HEK293 (cell line): ENCODE results near the gene PTPN11.

ENCODE experiments used
- CTCF ChIA-PET: fragments of 350-600 bp; formaldehyde crosslinking; extraction: SDS; loops from one replicate; lab custom pipeline; 2021; ENCODE audit warnings: antibody characterized with exemption; lab: Yijun Ruan, JAX
- POLR2A ChIA-PET: fragments of 300-600 bp; formaldehyde crosslinking; extraction: SDS; loops from one replicate; lab custom pipeline; 2020; ENCODE audit warnings: antibody characterized with exemption, inconsistent platforms; lab: Yijun Ruan, JAX
- H3K27ac ChIP-seq: fragments of 200-500 bp; sonication (Bioruptor generic); 2 replicates; pipeline ENCODE4 v1.5.1; 2014; ENCODE audit warnings: low read depth, low read length, control low read depth, inconsistent platforms; ENCODE audit errors: extremely low read depth
- H3K36me3 ChIP-seq, 2 experiments: fragments of 200-500 bp in 1 of 2; sonication (Bioruptor generic) in 1 of 2; 1 replicate in 1 of 2; 2 replicates in 1 of 2; pipeline ENCODE4 v1.5.1; 2014 to 2017; ENCODE audit warnings: inconsistent platforms in 2 of 2, low read length in 2 of 2; ENCODE audit not compliant: control insufficient read depth in 2 of 2, insufficient read depth in 1 of 2
- H3K4me1 ChIP-seq: fragments of 200-500 bp; sonication (Bioruptor generic); 2 replicates; pipeline ENCODE4 v1.5.1; 2014; ENCODE audit warnings: mild to moderate bottlenecking, low read length, inconsistent platforms; ENCODE audit not compliant: control insufficient read depth, insufficient read depth
- H3K4me3 ChIP-seq: 2 replicates; pipeline ENCODE4 v1.5.1; 2011; ENCODE audit warnings: low read depth, mild to moderate bottlenecking, control low read depth, low read length, moderate library complexity
- H3K9me3 ChIP-seq: fragments of 200-500 bp; sonication (Bioruptor generic); 2 replicates; pipeline ENCODE4 v1.5.1; 2014; ENCODE audit warnings: low read depth, low read length, inconsistent platforms; ENCODE audit not compliant: control insufficient read depth, insufficient read depth
- BCL11A ChIP-seq: fragments of 450-650 bp; formaldehyde crosslinking; IDR thresholded peaks from 2 replicates; pipeline ENCODE4 v1.5.1; 2016; ENCODE audit warnings: low read depth, missing biosample characterization, missing genetic modification characterization
- GLIS2 ChIP-seq: fragments of 450-650 bp; formaldehyde crosslinking; IDR thresholded peaks from 2 replicates; pipeline ENCODE4 v1.5.1; 2016; ENCODE audit warnings: missing biosample characterization, missing genetic modification characterization
- HOXC10 ChIP-seq: sonication (generic); formaldehyde crosslinking; IDR thresholded peaks from 2 replicates; pipeline ENCODE4 v1.8.1; 2023; ENCODE audit warnings: mild to moderate bottlenecking, missing genetic modification reagents
- IKZF3 ChIP-seq: fragments of 450-650 bp; IDR thresholded peaks from 2 replicates; pipeline ENCODE4 v1.5.0; 2018; ENCODE audit warnings: missing biosample characterization, mild to moderate bottlenecking, missing genetic modification characterization, moderate library complexity
- KLF1 ChIP-seq: fragments of 450-650 bp; formaldehyde crosslinking; IDR thresholded peaks from 2 replicates; pipeline ENCODE4 v1.5.1; 2016; ENCODE audit warnings: missing biosample characterization, missing genetic modification characterization
- KLF7 ChIP-seq: fragments of 450-650 bp; formaldehyde crosslinking; IDR thresholded peaks from 2 replicates; pipeline ENCODE4 v1.5.1; 2016; ENCODE audit warnings: missing biosample characterization, missing genetic modification characterization, borderline replicate concordance
- REPIN1 ChIP-seq: fragments of 450-650 bp; formaldehyde crosslinking; IDR thresholded peaks from 2 replicates; pipeline ENCODE4 v1.5.1; 2017; ENCODE audit warnings: missing biosample characterization, missing genetic modification characterization, low read depth
- SP7 ChIP-seq: fragments of 450-650 bp; formaldehyde crosslinking; IDR thresholded peaks from 2 replicates; pipeline ENCODE4 v1.5.1; 2016; ENCODE audit warnings: missing biosample characterization, missing genetic modification characterization
- YY2 ChIP-seq: fragments of 450-650 bp; formaldehyde crosslinking; IDR thresholded peaks from 2 replicates; pipeline ENCODE4 v1.5.1; 2016; ENCODE audit warnings: missing biosample characterization, missing genetic modification characterization
- ZEB2 ChIP-seq: fragments of 450-650 bp; formaldehyde crosslinking; IDR thresholded peaks from 2 replicates; pipeline ENCODE4 v1.5.1; 2016; ENCODE audit warnings: missing biosample characterization, missing genetic modification characterization
- ZFP69B ChIP-seq: fragments of 450-650 bp; formaldehyde crosslinking; IDR thresholded peaks from 2 replicates; pipeline ENCODE4 v1.5.1; 2016; ENCODE audit warnings: missing biosample characterization, missing genetic modification characterization
- ZNF121 ChIP-seq: fragments of 450-650 bp; formaldehyde crosslinking; IDR thresholded peaks from 2 replicates; pipeline ENCODE4 v1.5.1; 2016; ENCODE audit warnings: missing biosample characterization, missing genetic modification characterization
- ZNF138 ChIP-seq: fragments of 450-650 bp; formaldehyde crosslinking; IDR thresholded peaks from 2 replicates; pipeline ENCODE4 v1.5.1; 2016; ENCODE audit warnings: missing biosample characterization, missing genetic modification characterization, borderline replicate concordance
- ZNF140 ChIP-seq: fragments of 450-650 bp; formaldehyde crosslinking; IDR thresholded peaks from 2 replicates; pipeline ENCODE4 v1.5.1; 2016; ENCODE audit warnings: missing biosample characterization, missing genetic modification characterization
- ZNF2 ChIP-seq: fragments of 450-650 bp; formaldehyde crosslinking; IDR thresholded peaks from 2 replicates; pipeline ENCODE4 v1.5.1; 2016; ENCODE audit warnings: missing biosample characterization, missing genetic modification characterization
- ZNF335 ChIP-seq: fragments of 450-650 bp; formaldehyde crosslinking; conservative IDR thresholded peaks from 2 replicates; pipeline ENCODE4 v1.5.1; 2016; ENCODE audit warnings: missing biosample characterization, missing genetic modification characterization
- ZNF423 ChIP-seq: fragments of 450-650 bp; formaldehyde crosslinking; IDR thresholded peaks from 2 replicates; pipeline ENCODE4 v1.5.1; 2016; ENCODE audit warnings: missing biosample characterization, missing genetic modification characterization
- ZNF629 ChIP-seq: fragments of 450-650 bp; formaldehyde crosslinking; IDR thresholded peaks from 2 replicates; pipeline ENCODE4 v1.5.1; 2017; ENCODE audit warnings: missing biosample characterization, missing genetic modification characterization
- ZNF776 ChIP-seq: fragments of 450-650 bp; formaldehyde crosslinking; IDR thresholded peaks from 2 replicates; pipeline ENCODE4 v1.5.0; 2017; ENCODE audit warnings: missing biosample characterization, missing genetic modification characterization, borderline replicate concordance
- TF ChIP-seq, protein P1 (sequence below): fragments of 450-650 bp; formaldehyde crosslinking; conservative IDR thresholded peaks from 2 replicates; pipeline ENCODE4 v1.5.1; 2016; ENCODE audit warnings: low read depth, missing biosample characterization, missing genetic modification characterization
- TF ChIP-seq, protein P2 (sequence below): fragments of 450-650 bp; formaldehyde crosslinking; IDR thresholded peaks from 2 replicates; pipeline ENCODE4 v1.5.1; 2016; ENCODE audit warnings: missing biosample characterization, missing genetic modification characterization
- TF ChIP-seq, protein P3 (sequence below): fragments of 450-650 bp; formaldehyde crosslinking; IDR thresholded peaks from 2 replicates; pipeline ENCODE4 v1.5.1; 2016; ENCODE audit warnings: missing biosample characterization, missing genetic modification characterization
- TF ChIP-seq, protein P4 (sequence below): fragments of 450-650 bp; formaldehyde crosslinking; IDR thresholded peaks from 2 replicates; pipeline ENCODE4 v1.5.1; 2016; ENCODE audit warnings: missing biosample characterization, missing genetic modification characterization
- TF ChIP-seq, protein P5 (sequence below): sonication (generic); formaldehyde crosslinking; IDR thresholded peaks from 2 replicates; pipeline ENCODE4 v1.8.1; 2022; ENCODE audit warnings: mild to moderate bottlenecking, moderate library complexity, missing genetic modification reagents
- TF ChIP-seq, protein P6 (sequence below): fragments of 450-650 bp; formaldehyde crosslinking; optimal IDR thresholded peaks from 2 replicates; pipeline ENCODE3; 2016; ENCODE audit warnings: missing biosample characterization, mild to moderate bottlenecking, missing genetic modification characterization
- TF ChIP-seq, protein P7 (sequence below): fragments of 450-650 bp; IDR thresholded peaks from 2 replicates; pipeline ENCODE4 v1.5.1; 2018; ENCODE audit warnings: missing biosample characterization, mild to moderate bottlenecking, missing genetic modification characterization

The PTPN11 gene

DNA sequence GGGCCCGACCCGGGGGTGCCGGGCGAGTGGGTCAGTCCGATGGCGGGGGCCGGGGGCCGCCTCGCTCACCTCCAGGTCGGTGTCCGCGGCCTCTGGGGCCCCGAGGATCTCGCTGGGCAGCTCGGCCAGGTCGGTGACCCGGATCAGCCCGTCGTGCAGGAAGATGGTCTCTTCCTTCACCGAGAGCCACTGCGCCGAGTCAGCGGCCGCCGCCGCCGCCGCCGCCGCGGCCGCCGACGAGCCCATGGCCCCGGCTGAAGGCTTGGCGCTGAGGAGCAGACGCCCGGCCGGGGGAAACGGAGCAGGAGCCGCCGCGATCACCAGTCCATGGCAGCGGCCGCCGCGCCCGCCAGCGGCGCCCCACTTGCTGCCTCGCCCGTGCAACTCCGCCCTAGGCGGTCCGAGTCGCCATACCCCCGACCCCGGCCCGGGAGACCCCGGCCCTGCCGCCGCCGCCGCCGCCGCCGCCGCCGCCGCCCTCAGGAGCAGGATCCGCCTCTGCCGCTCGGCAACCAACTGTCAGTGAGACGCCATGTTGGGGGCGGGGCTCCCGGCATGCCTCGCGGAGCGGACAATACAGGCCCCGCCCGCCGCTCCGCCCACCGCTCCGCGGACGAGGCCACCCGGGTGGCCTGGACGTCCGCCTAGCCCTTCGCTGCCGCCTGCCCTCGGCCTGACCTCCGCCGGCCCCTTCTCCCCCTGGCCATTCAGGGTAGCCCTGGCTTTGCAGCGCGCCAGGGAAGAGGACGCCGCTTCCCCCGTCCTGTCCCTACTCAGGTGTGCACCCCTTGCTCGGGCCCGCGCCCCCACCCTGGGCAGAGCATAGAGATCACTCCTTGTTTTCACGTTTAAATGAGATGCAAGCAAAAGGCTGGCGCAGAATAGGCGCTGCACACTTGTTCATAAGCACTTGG is 36.6 kb upstream of the PTPN11 start, which contains the start of gene HECTD4:
TSS of gene HECTD4 (minus strand) at position 549 of the 914 bp plus-strand sequence. CDS start at position 246, 303 bp downstream.
- CTCF ChIA-PET = interaction anchor here (1.0 to 1.9 kb wide), 2 partner anchors 184 kb away, joined by 3 to 4 read pairs; no protein-coding TSS in a partner anchor
- POLR2A ChIA-PET = interaction anchor here (1.7 kb wide), 1 partner anchor 15 kb away, joined by 5 read pairs; no protein-coding TSS in a partner anchor
- peak within 1 kb of the TSS; percentile 88 for H3K27ac ChIP-seq
- TF ChIP-seq, protein P1, sequence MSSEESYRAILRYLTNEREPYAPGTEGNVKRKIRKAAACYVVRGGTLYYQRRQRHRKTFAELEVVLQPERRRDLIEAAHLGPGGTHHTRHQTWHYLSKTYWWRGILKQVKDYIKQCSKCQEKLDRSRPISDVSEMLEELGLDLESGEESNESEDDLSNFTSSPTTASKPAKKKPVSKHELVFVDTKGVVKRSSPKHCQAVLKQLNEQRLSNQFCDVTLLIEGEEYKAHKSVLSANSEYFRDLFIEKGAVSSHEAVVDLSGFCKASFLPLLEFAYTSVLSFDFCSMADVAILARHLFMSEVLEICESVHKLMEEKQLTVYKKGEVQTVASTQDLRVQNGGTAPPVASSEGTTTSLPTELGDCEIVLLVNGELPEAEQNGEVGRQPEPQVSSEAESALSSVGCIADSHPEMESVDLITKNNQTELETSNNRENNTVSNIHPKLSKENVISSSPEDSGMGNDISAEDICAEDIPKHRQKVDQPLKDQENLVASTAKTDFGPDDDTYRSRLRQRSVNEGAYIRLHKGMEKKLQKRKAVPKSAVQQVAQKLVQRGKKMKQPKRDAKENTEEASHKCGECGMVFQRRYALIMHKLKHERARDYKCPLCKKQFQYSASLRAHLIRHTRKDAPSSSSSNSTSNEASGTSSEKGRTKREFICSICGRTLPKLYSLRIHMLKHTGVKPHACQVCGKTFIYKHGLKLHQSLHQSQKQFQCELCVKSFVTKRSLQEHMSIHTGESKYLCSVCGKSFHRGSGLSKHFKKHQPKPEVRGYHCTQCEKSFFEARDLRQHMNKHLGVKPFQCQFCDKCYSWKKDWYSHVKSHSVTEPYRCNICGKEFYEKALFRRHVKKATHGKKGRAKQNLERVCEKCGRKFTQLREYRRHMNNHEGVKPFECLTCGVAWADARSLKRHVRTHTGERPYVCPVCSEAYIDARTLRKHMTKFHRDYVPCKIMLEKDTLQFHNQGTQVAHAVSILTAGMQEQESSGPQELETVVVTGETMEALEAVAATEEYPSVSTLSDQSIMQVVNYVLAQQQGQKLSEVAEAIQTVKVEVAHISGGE (tag by site-specific recombination) = no peak
- peak; percentile 58; the same call in 1 of the 2 replicates for TF ChIP-seq BCL11A
- TF ChIP-seq, protein P2, sequence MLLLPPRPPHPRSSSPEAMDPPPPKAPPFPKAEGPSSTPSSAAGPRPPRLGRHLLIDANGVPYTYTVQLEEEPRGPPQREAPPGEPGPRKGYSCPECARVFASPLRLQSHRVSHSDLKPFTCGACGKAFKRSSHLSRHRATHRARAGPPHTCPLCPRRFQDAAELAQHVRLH (tag by site-specific recombination) = 0 out of 2 replicates have a peak, but pooled peaks have one; percentile 49
- peak; percentile 42; the same call in 1 of the 2 replicates for TF ChIP-seq ZNF629 (tag by site-specific recombination)
- TF ChIP-seq, protein P3, sequence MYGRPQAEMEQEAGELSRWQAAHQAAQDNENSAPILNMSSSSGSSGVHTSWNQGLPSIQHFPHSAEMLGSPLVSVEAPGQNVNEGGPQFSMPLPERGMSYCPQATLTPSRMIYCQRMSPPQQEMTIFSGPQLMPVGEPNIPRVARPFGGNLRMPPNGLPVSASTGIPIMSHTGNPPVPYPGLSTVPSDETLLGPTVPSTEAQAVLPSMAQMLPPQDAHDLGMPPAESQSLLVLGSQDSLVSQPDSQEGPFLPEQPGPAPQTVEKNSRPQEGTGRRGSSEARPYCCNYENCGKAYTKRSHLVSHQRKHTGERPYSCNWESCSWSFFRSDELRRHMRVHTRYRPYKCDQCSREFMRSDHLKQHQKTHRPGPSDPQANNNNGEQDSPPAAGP (tag by site-specific recombination) = peak; percentile 78
- 0 out of 2 replicates have a peak, but pooled peaks have one; percentile 25 for TF ChIP-seq ZNF423 (tag by site-specific recombination)
- 0 out of 2 replicates have a peak, but pooled peaks have one; percentile 3 for TF ChIP-seq IKZF3 (tag by site-specific recombination)
- TF ChIP-seq ZNF138 = no peak
- 0 out of 2 replicates have a peak, but pooled peaks have one; percentile 12 for TF ChIP-seq ZFP69B (tag by site-specific recombination)
- 0 out of 2 replicates have a peak, but pooled peaks have one; percentile 50 for TF ChIP-seq SP7
- TF ChIP-seq ZNF121 (tag by site-specific recombination) = peak; percentile 100
- peak; percentile 96 for TF ChIP-seq ZNF335 (tag by site-specific recombination)
- TF ChIP-seq ZNF2 = peak; percentile 73; the same call in 1 of the 2 replicates
- TF ChIP-seq, protein P4, sequence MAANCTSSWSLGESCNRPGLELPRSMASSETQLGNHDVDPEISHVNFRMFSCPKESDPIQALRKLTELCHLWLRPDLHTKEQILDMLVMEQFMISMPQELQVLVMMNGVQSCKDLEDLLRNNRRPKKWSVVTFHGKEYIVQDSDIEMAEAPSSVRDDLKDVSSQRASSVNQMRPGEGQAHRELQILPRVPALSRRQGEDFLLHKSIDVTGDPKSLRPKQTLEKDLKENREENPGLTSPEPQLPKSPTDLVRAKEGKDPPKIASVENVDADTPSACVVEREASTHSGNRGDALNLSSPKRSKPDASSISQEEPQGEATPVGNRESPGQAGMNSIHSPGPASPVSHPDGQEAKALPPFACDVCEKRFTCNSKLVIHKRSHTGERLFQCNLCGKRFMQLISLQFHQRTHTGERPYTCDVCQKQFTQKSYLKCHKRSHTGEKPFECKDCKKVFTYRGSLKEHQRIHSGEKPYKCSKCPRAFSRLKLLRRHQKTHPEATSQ = peak; percentile 82; the same call in 1 of the 2 replicates
- TF ChIP-seq, protein P5, sequence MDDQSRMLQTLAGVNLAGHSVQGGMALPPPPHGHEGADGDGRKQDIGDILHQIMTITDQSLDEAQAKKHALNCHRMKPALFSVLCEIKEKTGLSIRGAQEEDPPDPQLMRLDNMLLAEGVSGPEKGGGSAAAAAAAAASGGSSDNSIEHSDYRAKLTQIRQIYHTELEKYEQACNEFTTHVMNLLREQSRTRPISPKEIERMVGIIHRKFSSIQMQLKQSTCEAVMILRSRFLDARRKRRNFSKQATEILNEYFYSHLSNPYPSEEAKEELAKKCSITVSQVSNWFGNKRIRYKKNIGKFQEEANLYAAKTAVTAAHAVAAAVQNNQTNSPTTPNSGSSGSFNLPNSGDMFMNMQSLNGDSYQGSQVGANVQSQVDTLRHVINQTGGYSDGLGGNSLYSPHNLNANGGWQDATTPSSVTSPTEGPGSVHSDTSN (CRISPR knock-in tag) = peak; percentile 84
- peak; percentile 70 for TF ChIP-seq ZEB2 (tag by site-specific recombination)
- TF ChIP-seq GLIS2 (tag by site-specific recombination) = peak; percentile 72
- TF ChIP-seq, protein P6, sequence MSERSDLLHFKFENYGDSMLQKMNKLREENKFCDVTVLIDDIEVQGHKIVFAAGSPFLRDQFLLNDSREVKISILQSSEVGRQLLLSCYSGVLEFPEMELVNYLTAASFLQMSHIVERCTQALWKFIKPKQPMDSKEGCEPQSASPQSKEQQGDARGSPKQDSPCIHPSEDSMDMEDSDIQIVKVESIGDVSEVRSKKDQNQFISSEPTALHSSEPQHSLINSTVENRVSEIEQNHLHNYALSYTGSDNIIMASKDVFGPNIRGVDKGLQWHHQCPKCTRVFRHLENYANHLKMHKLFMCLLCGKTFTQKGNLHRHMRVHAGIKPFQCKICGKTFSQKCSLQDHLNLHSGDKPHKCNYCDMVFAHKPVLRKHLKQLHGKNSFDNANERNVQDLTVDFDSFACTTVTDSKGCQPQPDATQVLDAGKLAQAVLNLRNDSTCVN (tag by site-specific recombination) = peak; percentile 50
- 0 out of 2 replicates have a peak, but pooled peaks have one; percentile 40 for TF ChIP-seq KLF7 (tag by site-specific recombination)
- no peak for TF ChIP-seq HOXC10 (CRISPR knock-in tag)
- TF ChIP-seq KLF1 (tag by site-specific recombination) = peak; percentile 74
- TF ChIP-seq YY2 = 0 out of 2 replicates have a peak, but pooled peaks have one; percentile 52
- no peak for TF ChIP-seq ZNF776 (tag by site-specific recombination)
- TF ChIP-seq ZNF140 (tag by site-specific recombination) = no peak
- peak; percentile 97 for TF ChIP-seq REPIN1 (tag by site-specific recombination)
- TF ChIP-seq, protein P7, sequence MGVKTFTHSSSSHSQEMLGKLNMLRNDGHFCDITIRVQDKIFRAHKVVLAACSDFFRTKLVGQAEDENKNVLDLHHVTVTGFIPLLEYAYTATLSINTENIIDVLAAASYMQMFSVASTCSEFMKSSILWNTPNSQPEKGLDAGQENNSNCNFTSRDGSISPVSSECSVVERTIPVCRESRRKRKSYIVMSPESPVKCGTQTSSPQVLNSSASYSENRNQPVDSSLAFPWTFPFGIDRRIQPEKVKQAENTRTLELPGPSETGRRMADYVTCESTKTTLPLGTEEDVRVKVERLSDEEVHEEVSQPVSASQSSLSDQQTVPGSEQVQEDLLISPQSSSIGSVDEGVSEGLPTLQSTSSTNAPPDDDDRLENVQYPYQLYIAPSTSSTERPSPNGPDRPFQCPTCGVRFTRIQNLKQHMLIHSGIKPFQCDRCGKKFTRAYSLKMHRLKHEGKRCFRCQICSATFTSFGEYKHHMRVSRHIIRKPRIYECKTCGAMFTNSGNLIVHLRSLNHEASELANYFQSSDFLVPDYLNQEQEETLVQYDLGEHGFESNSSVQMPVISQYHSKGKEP (tag by site-specific recombination) = no peak

More for the DNA sequence above, 36.6 kb upstream of the PTPN11 start, which contains the start of gene HECTD4:
- Histone ChIP-seq H3K4me3 (peak within 1 kb of the TSS; percentile 88), H3K9me3 (no peaks in the 10 kb centered on the region), H3K4me1 (0 out of 2 replicates have a peak, but pooled peaks cover 2% of the 10 kb centered on the region), H3K36me3 (no peaks in the 10 kb centered on the region)
